BJ (cell line): ENCODE data around the gene IGDCC3. TPM values are rescaled to one million over a fixed set of nuclear protein-coding genes. Genes with fewer than 3 reads are reported as not detected.

ENCODE experiments used
- CTCF ChIA-PET: fragments of 350-600 bp; formaldehyde crosslinking; extraction: SDS; loops from one replicate; lab custom pipeline; 2021; ENCODE audit warnings: antibody characterized with exemption, inconsistent platforms; lab: Yijun Ruan, JAX
- POLR2A ChIA-PET: fragments of 300-600 bp; sonication (Branson Sonifier 250); formaldehyde crosslinking; extraction: SDS; loops from one replicate; lab custom pipeline; 2021; ENCODE audit warnings: antibody characterized with exemption; lab: Charles Lee
- DNase-seq: peaks from one replicate; pipeline ENCODE4 v3.0.0-alpha.2; 2011; ENCODE audit warnings: low read depth
- H3K27me3 ChIP-seq: 2 replicates; pipeline ENCODE4 v1.6.0; 2011; ENCODE audit warnings: low read length; ENCODE audit not compliant: control insufficient read depth, insufficient read depth
- H3K36me3 ChIP-seq: 2 replicates; pipeline ENCODE4 v1.5.1; 2011; ENCODE audit warnings: low read length; ENCODE audit not compliant: control insufficient read depth, insufficient read depth
- H3K4me3 ChIP-seq: 2 replicates; pipeline ENCODE4 v1.5.1; 2011; ENCODE audit warnings: low read depth, mild to moderate bottlenecking, control low read depth, low read length
- CTCF ChIP-seq: IDR thresholded peaks from 2 replicates; pipeline ENCODE4 v1.5.1; 2011; ENCODE audit warnings: low read depth, mild to moderate bottlenecking, control low read depth, inconsistent platforms, low read length, moderate library complexity; ENCODE audit not compliant: insufficient read depth
- polyA plus RNA-seq: library from polyadenylated mRNA; depleted of rRNA; stranded (reverse); fragments of >200 nt; gene quantifications from 2 replicates; pipeline ENCODE4 v1.2.3, GENCODE V29; 2011; rRNA removed
- small RNA-seq: library from RNA; depleted of rRNA; stranded (forward); fragments of <200 nt; gene quantifications from one replicate; pipeline ENCODE3, GENCODE V24; 2012; ENCODE audit warnings: low replicate concordance, low read depth; ENCODE audit not compliant: insufficient read length

The IGDCC3 gene
- polyA plus RNA-seq, 1 experiment, result not detected

GRCh38 chr15:65285291-65286068 is 92.3 kb downstream of the IGDCC3 start:
- peak overlapping the region; percentile 56 for H3K4me3 ChIP-seq
- CTCF ChIA-PET, result interaction anchor here (1.0 to 4.4 kb wide), 5 partner anchors 10 to 77 kb away, joined by 3 to 25 read pairs (median 4); no protein-coding TSS in a partner anchor
- no peak for DNase-seq
- POLR2A ChIA-PET, result no interaction called here
- no peaks in the 10 kb centered on the region; the same call in 1 of the 2 replicates for H3K27me3 ChIP-seq
- no peaks in the 10 kb centered on the region for H3K36me3 ChIP-seq
- TF ChIP-seq CTCF, result no peak

- POLR2A ChIA-PET, result no interaction called here
- CTCF ChIA-PET, result interaction anchor here (1.1 to 7.3 kb wide), 3 partner anchors 9 to 19 kb away, joined by 3 to 46 read pairs (median 5); no protein-coding TSS in a partner anchor
- TF ChIP-seq CTCF, result no peak
Measured at GRCh38 chr15:65278480-65278879, 99.3 kb downstream of the IGDCC3 start.

More at GRCh38 chr15:65278480-65278879, 99.3 kb downstream of the IGDCC3 start:
- Histone ChIP-seq H3K4me3 (no peak overlapping the region), H3K36me3 (no peaks in the 10 kb centered on the region), H3K27me3 (no peaks in the 10 kb centered on the region)
- no peak for DNase-seq

Small RNAs within 50 kb of the gene (small RNA-seq; reads per million reads assigned to genes)
- gene RNU5A-1 (19.2 reads per million, percentile 83 among the genes with 10 or more reads in this experiment), gene RNU5B-1 (12.9 reads per million, percentile 79 among the genes with 10 or more reads in this experiment), gene SNORA24B (2.5 reads per million, percentile 26 among the genes with 10 or more reads in this experiment)

Other genes starting within 250 kb of the IGDCC3 start
- gene PDCD7, start 244.2 kb downstream of the IGDCC3 start, polyA plus RNA-seq, result 11.8 and 12.0 TPM in 2 replicates
- 13.3 and 29.7 TPM in 2 replicates for gene CLPX, start 192.7 kb downstream of the IGDCC3 start, polyA plus RNA-seq
- gene CILP, start 166.5 kb downstream of the IGDCC3 start, polyA plus RNA-seq, result 0.07 and 0.09 TPM in 2 replicates
- 5.1 and 5.2 TPM in 2 replicates for gene PARP16, start 91.1 kb downstream of the IGDCC3 start, polyA plus RNA-seq
- not detected in 2 replicates for gene RNU5A-1, start 82.0 kb downstream of the IGDCC3 start, polyA plus RNA-seq
- not detected in 2 replicates for gene RNU5B-1, start 73.3 kb downstream of the IGDCC3 start, polyA plus RNA-seq
- 1.1 and 1.2 TPM in 2 replicates for gene IGDCC4, start 44.9 kb upstream of the IGDCC3 start, polyA plus RNA-seq
- gene DPP8, start 139.7 kb upstream of the IGDCC3 start, polyA plus RNA-seq, result 21.6 and 29.0 TPM in 2 replicates
- 40.9 and 56.0 TPM in 2 replicates for gene HACD3, start 152.5 kb upstream of the IGDCC3 start, polyA plus RNA-seq
- gene INTS14, start 233.1 kb upstream of the IGDCC3 start, polyA plus RNA-seq, result 37.3 and 53.3 TPM in 2 replicates
- gene SLC24A1, start 243.9 kb upstream of the IGDCC3 start, polyA plus RNA-seq, result 7.0 and 8.9 TPM in 2 replicates